GM18519 (cell line): ENCODE data around the gene BTBD2.

Experiments
- ATAC-seq: cut with Tn5 transposase; IDR thresholded peaks from one replicate; pipeline ENCODE4 v1.9.1; 2021; ENCODE audit warnings: mild to moderate bottlenecking, moderate library complexity; ENCODE audit not compliant: unreplicated experiment, low FRiP score

BTBD2 gene

DNA sequence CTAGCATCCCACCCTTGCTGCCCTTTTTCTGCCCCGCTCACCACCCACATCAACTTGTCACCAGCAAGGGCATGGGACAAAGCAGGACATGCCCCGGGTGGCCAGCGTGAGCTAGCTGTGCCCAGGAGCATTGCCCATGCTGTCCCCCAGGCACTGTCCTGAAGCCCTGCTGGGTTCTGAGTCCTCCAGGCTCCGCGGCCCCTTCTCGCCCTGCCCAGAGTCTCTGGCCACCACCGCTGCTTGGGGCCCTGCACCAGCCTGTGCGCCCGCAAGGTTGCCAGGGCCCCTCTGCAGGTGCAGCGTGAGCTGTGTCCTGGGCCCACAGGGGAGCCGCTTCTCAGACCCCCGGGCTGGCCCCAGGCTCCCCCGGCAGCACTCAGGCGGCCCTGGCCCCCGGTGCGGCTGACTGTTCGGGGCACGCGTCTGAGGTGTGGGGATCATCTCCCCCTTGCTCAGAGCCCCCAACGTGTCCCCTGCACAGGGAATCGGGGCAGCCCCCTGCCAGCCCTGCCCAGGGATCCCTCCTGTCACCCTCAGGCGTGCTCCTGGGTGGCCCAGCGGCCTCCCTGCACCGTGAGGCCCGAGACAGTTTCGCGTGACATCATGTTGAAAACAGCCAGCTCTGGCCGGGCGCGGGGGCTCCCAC, 70.5 kb downstream of the BTBD2 start:
- no peak for ATAC-seq

DNA sequence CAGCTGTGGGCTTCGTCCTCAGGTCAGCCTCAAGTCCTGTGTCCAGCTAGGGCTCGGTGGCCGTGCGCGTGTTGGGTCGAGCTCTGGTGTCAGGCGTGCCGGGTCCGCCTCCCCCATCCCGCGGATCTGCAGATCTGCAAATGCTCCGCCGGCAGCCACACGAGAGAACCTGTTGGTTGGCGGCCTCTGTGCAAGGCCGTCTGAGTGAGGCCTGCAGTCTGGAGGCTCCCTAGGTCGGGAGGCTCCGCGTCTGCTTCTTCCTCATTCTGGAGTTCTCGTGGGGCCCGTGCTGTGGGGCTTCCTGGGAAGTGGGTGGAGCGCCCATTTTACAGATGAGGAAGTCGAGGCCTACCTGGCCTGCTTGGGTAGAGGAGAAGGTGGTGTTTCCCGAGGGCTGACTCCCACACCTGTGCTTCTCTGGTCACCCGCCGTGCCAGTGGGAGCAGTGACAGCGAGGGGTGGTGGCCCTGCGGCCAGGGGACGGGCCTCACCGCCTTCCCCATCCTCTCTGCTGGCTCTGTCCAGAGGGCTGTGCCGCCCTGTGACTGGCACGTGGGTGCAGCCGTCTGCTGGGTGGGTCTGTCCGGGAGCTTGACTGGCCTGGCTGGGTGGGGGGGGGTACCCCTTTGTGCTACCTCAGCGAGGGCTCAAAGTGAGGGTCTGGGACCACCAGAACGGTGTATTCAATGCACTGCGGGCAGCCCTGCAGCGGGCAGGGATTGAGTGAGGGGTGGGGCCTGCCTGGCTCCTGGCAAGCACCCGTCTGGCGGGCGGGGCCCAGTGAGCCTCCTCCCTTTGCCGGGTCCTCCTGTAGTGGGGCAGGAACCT, 71.2 kb downstream of the BTBD2 start:
- no peak for ATAC-seq

DNA sequence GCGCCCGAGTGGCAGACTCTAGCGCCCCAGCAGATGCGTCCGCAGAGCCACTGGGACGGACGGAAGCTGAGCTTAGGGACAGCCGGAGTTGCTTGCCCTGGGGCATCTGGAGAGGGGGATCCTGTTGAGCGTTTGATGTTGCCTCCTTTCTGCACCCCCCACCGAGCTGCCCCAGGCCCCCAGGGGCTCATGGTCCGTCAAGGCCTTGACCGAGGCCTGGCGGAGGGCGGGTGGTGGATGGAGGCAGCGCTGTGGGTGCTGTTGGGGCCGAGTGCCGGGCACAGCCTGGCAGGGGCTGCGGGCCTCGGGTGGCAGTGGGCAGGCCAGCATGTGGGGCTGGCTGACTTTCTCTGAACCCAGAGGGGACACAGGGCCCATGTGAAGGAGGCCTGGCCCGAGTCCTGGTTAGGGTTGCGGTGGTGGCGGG, 71.8 kb downstream of the BTBD2 start:
- ATAC-seq = no peak

DNA sequence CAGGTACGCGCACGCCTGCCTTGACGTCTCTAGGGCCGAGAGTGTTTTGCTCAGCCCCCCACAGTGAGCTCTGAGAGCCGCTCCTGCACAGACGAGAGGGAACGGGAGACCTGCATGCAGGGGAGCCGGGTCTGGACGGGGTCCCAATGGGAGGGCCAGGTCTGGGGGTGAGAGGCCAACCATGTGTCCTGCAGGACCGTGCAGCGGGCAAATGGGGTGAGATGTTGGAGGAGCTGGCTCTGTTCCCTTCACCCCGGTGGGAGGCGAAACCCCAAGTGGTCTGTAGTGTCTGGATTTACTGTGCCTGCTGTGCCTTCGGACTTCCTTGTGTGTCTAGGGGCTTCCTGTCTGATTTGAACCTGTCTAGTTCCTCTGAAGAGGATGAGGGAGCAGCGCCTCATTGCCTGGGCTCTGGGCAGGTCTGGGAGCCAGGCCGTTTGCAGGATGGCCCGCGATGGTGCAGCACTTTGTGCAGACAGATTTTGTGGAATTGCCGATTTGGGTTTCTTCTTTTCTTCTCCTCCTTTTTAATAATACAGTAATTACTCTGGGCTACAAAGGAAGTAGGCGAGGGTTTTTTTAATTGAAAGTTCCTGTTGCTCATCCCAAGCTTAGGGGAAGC, 72.5 kb downstream of the BTBD2 start:
- no peak for ATAC-seq

DNA sequence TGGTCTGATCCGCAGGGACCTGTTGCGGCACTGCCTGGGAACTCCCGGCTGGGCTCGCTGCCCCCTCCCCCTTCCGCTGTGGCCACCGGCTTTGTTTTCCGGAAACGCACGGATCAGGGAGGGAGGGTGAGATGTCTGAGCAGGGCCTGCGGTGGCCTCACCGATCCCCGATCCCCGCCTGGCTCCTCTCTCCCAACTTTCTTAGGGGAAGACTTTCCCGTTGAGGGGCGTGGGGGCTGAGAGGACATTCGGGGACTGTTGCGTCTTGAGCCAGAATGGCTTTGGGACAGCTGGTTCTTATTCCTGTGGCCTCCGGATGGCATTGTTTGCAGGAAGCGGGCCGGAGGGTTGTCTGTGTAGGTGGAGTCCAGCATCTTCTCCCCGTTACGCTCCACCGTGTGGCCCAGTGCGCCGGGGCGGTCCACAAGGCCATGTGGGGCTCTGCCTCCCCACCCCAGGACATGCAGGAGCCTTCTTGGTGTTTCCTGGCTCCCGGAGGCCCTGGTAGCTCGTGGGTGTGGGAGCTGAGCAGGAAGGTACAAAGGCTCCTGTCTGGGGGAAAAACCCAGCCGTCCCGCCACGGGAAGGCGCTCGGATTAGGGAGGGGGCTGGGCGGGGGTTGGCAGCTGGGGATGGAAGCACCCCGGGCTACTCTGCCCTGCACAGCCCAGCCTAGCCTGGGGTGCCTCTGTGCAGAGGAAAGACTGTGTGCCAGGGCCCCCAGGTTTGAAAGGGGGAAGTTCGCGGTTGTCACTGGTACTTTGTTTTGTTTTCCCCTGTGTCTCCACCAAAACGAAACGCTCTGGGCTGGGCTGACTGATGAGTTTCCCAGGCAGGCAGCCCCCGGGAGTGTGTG, 73.2 kb downstream of the BTBD2 start:
- ATAC-seq = no peak

DNA sequence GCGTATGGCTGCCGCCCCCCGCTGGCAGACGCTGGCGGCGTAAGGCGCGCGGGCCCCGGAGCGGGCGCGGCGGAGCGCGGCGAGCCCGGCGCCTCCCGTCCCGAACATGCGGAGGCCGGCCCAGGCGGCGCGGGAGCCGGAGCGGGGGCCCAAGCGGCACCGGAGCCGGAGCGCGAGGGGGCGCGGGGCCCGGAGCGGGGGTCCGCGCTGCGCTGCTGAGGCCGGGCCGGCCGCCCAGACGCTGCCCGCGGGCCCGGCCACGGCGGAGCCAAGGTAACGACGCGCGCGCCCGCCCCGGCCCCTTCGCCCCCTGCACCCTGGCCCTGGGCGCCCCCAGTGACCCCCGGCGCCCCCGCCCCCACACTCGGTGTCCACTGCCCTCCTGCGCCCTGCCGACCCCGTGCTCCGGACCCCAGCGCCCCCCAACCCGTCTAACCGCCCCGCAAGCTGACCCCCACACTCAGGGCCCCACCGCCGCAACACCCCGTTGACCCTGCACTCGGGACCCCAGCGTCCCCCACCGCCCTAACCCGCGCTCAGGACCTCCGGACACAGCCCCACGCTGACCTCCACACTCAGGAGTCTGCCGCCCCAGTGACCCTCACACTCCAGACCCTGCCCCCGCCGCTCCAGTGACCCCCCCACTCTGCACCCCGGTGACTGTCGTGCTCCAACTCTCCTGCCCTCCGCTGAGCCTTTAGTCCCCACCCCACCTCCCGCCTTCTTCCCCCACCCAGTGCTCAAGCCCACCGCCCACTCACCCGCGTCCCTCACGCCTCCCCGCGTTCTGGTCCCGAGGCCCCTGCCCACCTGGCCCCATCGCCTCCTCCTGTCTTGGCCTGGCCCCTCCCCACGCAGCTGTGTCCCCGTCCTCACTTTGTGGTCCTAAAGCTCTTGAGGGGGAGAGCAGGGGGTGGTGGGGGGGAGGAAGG, 74.1 kb downstream of the BTBD2 start, which contains the start of gene CSNK1G2:
Gene CSNK1G2 (plus strand): TSS at position 27 of the 932 bp plus-strand sequence. CDS start 28,601 bp downstream, outside the sequence.
- no peak for ATAC-seq

DNA sequence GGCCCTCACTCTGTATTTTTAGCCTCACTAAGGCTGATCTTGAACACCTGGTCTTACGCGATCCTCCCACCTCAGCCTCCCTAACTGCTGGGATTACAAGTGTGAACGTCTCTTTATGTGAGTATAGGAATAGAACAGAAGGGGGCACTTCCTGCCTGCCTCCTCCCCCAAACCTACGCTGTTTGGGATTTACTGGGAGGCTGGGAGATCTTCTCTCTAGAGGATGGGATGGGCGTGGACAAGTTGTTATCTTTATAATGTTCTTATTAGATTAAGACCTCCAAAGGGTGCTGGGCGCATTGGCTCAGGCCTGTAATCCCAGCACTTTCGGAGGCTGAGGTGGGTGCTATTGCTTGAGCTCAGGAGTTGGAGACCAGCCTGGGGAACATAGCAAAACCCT, 77.4 kb downstream of the BTBD2 start:
- ATAC-seq = no peak

DNA sequence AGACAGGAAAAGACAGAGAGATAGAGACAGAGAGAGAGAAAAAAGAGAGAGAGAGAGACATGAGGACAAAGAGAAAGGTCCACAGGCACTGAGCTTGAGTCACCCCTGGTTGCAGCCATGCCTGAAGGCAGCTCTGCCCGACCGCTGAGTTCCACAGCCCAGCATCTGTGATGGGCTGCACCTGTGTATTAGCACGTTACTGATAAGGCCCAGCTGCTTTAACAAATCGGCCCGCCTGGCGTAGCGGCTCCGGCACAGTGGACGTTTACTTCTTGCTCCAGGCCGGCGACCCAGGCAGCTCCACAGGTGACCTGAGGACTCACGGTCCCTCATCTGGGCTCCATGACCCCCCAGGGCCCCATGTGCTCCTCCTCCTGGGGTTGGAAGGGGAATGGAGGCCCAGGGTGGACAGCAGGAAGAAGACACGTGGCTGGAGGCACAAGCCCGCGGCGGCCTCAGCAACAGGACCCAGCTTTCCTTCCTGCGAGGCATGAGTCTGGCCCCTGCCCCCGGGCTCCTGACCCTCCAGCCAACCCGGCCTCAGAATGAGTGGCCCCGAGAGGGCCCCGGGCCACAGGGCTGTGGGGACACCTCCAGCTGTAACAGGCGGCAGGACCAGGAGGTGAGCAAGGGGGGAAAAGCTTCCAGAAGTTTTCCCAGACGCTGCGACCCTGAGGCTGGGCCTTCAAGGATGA, 78.5 kb downstream of the BTBD2 start:
- no peak for ATAC-seq

DNA sequence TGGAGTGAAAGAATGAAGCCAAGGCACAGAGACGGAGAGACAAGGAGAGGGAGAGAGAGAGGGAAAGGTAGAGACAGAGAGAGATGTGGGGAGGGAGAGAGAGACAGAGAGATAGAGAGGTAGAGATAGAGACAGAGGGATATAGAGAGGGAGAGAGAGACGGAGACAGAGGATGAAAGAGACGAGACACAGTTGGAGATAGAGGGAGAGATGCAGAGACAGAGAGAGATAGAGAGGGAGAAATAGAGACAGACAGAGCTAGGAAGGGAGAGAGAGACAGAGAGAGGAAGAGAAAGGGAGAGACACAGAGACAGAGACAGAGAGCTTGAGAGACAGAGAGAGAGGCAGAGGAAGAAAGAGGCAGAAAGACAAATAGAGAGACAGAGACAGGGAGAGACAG, 79.1 kb downstream of the BTBD2 start:
- no peak for ATAC-seq

DNA sequence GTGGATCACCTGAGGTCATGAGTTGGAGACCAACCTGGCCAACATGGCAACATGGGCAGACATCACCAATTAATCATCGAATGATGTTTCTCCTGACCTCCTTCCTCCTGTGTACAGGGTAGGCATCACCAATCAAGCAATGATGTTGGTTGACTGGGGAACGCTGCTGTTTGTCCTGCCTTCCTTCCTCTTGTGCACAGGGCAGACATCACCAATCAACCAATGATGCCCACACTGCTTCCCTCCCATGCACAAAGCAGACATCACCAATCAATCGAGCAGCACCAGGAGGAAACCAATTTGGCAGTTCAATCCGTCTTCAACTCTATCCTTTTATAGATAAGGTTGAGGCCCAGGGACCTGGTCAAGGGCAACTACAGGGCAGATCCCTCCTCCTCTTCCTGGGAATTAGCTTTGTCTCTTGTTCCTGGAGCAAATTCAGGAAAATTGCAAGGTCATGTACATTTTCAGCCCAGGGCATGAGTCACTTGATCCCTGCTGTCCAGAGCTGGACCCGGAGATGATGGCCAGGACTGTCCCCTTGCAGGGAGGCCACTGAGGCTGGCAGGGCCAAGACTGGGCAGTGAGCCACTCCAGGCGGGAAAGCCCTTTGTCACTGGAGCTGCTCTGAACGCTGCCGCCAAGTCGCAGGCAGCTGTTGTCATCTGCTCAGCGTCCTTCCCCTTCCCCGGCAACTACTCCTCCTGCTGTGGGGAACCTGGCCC, 79.9 kb downstream of the BTBD2 start:
- no peak for ATAC-seq
